Limb (tissue), 2 donors: ENCODE measurements around the gene CCDC15.

Experiments
- DNase-seq, 2 donors: peaks; one replicate each; pipeline ENCODE4 v3.0.0-alpha.2; 2016; ENCODE audit errors: extremely low spot score in 2 of 2

Gene CCDC15

GRCh38 chr11:125063429-125064043 is 109.5 kb downstream of the CCDC15 start:
- no peak for DNase-seq

GRCh38 chr11:125064070-125064469 is 110.1 kb downstream of the CCDC15 start:
- DNase-seq, result no peak

GRCh38 chr11:125068368-125068767 is 114.4 kb downstream of the CCDC15 start:
- no peak for DNase-seq

GRCh38 chr11:125069008-125069407 is 115.0 kb downstream of the CCDC15 start:
- DNase-seq, result no peak

GRCh38 chr11:125069796-125070195 is 115.8 kb downstream of the CCDC15 start:
- DNase-seq, result peak in 1 of 2 donors; percentile 22

DNA sequence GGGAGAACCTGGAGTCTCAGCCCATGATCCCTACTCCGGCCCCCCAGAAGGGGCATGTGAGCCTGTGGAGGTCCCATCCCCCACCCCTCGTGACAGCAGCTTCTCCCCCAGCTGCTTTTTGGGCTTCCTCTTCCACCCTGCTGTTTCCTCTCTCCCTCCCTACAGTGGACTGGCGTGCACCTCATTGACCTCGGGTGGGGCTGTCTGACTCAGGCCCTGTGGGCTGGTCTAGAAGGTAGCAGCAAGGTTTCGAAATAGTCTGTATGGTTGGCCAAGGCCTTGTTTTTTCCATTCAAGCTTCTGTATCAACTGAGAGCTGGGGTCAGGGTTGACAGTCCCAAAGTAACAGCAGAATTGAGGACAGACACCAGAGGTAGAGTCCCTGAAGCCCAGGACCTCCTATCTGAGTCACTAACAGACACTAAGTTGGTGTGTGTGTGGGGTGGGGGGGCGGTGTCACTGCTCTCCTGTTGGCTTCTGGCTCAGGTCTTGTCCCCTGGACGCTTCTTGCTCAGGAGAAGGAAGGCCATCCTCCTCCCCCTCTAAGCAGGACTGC is 116.8 kb downstream of the CCDC15 start:
- peak in 1 of 2 donors; percentile 26 for DNase-seq

GRCh38 chr11:125071435-125071834 is 117.4 kb downstream of the CCDC15 start:
- peak in 1 of 2 donors; percentile 23 for DNase-seq

- DNase-seq, result no peak
These were observed 117.8 kb downstream of the CCDC15 start for GRCh38 chr11:125071846-125072217.

DNA sequence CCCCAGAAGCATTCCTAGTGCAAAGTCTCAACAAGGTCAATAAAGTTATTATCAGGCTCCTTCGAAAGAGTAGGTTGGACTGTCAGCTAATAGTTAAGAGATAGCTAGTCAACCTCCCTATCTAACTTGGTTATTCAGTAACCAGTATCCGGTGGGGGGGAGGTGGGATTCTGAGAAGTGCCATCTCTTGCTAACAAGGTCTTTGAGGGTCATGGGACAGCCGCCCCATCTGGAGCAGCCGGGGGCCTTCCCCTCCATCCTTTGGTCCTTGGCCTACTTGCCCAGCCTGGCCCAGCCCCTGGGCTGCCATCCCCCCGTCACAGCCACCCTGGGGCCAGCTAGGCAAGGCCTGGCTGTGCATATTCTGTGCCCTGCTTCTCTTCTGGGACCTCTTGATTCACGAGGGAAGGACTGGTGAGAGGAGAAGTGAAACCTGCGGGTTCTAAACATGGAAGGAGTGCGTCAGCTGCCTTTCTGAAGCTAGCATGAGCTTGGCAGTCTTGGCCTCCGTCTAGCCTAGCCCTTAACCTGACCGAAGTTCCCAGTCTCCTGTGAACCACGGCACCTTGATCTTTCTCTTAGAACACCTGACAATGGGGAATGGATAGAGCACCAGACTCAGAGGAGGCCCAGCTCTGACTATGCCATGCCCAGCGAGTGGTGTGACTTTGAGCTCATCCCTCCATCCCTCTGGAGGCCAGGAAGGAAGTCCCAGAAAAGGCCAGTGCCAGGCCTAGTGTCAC is 118.4 kb downstream of the CCDC15 start:
- DNase-seq, result no peak

- no peak for DNase-seq
These were observed 119.1 kb downstream of the CCDC15 start for GRCh38 chr11:125072961-125073590.

DNA sequence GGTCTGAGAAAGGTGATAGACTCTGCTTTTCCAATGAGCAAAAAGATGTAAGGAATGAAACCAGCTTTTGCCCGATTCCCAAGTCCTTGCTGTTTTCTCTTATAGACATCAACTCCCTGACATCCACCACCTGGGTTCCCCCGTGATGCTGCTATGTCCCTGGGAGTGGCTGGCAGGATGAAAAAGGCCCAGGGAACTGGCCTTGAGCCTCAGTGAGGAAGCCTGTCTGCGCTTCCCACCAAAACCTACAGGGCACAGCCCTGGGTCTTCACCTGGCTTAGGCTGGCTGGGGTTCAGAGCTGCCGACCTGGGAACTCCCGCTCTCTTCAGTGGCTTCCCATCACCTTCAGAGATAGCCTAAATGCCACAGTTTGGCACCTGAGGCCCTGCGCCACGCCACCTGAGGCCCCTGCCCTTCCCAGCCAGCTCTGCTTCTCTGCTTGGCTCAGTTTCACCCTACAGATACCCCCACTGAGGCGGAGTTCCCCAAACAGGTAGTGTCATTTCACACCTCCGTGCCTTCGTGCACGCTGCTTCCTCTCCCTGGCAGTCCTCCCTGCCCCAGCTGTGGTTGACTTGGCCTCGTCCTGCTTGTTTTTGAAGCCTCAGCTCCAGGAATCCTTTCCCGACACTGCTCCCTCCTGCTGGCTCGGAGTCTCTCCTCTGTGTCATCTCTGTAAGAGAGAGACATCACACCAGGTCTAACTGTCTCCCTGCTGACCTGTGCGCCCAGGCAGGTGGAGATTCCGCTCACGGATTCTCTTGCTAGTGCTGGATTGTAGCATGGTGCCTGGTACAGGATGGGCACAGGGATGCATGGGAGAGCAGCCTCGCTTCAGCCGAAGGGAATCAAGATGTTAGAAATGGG is 119.8 kb downstream of the CCDC15 start:
- no peak for DNase-seq

- no peak for DNase-seq
These were observed 120.7 kb downstream of the CCDC15 start for GRCh38 chr11:125074511-125075241.

DNA sequence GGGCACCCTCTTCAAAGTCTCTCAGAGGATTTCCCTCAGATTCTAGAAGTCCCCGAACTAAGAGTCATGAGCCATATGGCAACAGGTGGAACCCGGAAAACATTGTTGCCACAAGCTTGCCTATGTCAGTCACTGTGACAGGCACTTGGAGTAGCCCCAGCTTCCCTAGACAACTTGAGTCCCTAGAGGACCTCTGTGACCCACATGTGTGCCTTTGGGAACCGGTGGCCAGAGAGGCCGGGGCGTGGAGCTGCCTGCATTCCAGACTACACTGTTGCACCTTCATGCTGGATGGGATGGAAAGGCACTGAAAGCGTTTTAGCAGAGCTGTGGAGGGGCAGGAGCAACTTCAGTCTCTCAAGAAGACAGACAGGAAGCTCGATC is 121.2 kb downstream of the CCDC15 start:
- no peak for DNase-seq

GRCh38 chr11:125075900-125076317 is 121.9 kb downstream of the CCDC15 start:
- DNase-seq, result no peak

DNA sequence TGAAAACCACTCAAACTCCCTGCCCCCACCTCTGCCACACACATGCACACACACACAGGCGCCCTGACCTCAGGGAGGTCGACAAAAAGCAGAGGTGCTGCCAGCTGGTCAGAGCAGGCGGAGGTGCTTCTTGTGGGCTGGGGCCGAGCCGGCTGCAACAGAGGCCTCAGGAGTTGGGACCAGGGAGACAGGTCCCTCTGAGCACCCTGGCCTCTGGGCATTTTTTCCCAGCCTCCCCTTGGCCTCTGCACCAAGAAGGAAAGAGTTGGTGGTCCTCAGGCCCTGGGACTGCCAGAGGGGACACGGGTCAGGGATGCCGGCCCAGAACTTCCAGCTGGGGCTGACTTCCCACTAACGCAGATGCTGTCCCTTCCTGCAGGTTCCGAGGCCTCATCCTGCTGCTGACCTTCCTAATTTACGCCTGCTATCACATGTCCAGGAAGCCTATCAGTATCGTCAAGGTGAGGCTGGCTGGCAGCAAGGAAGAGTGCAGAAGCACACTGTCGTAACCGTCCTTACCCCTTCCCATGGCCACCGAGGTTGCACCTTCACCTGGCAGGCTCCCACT is 122.5 kb downstream of the CCDC15 start:
- no peak for DNase-seq

GRCh38 chr11:125078016-125078415 is 124.0 kb downstream of the CCDC15 start:
- DNase-seq, result no peak

GRCh38 chr11:125078516-125079140 is 124.6 kb downstream of the CCDC15 start:
- DNase-seq, result no peak

DNA sequence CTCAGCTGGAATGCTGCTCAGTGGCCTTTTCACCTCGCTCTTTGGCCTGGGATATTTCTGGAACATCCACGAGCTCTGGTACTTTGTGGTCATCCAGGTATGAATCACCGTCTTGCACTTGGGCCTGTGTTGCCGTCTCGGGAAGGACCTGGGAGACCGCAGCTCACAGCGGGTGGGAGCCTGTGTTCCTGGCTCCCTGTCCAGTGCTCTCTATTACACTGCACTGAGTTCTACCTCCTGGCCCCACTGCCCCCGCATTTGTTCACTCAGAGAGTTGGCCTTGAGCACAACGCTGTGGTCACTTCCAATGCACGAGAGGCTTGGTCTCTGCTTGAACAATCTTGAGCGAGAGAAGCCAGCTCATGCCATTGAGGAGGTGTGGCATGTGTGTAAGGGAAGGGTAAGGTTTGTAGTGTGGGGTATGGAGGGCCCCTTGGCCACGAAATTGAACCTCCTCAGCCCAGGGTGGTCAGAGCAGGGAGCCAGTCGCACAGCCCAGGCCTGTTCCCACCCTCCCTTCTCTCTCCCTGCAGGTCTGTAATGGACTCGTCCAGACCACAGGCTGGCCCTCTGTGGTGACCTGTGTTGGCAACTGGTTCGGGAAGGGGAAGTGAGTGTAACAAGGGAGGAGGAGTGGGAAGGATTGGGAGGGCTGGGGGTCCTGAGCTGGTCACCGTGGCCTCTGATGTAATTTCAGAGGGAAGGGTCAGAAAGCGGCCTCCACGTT is 125.3 kb downstream of the CCDC15 start:
- no peak for DNase-seq

GRCh38 chr11:125079878-125080530 is 126.0 kb downstream of the CCDC15 start:
- DNase-seq, result no peak
